K562 (cell line): ENCODE data around the gene ZFYVE26. TPM values are rescaled to one million over a fixed set of nuclear protein-coding genes. Genes with fewer than 3 reads are reported as not detected.

Experiments
- ATAC-seq: fragments of 200-7000 bp; cut with Tn5 transposase; 3 replicates; pipeline ENCODE4 v1.9.1; 2020; ENCODE audit warnings: moderate library complexity
- BruUV-seq: library from RNA; stranded (reverse); fragments of 400-500 nt; replicated peaks from 2 replicates; lab custom pipeline; 2021; lab: Mats Ljungman, UMichigan
- CTCF ChIA-PET: fragments of 300-600 bp; formaldehyde crosslinking; extraction: SDS; loops from one replicate; lab custom pipeline; 2021; ENCODE audit warnings: low intra/inter-chr PET ratio; lab: Yijun Ruan, JAX
- POLR2A ChIA-PET: fragments of 300-600, 350-650 bp; sonication (Branson Sonifier 250); formaldehyde crosslinking; extraction: SDS; loops from one replicate; lab custom pipeline; 2021; ENCODE audit warnings: antibody characterized with exemption, inconsistent platforms; lab: Yijun Ruan, JAX
- DNase-seq, 4 experiments: peaks; one replicate each; pipeline versions ENCODE4 v3.0.0 to v3.0.0-alpha.2; 2011 to 2018; ENCODE audit warnings: low spot score in 3 of 4, mixed read lengths in 3 of 4; ENCODE audit errors: extremely low read depth in 1 of 4
- FAIRE-seq: peaks from 2 replicates; lab custom pipeline; 2011; peaks lifted over from hg19 to GRCh38; lab: Jason Lieb, UNC
- H2AFZ ChIP-seq: 2 replicates; pipeline ENCODE4 v1.6.0; 2011; ENCODE audit warnings: low read depth, low read length, control low read depth, inconsistent platforms
- H3K27ac ChIP-seq: fragments of 200-600 bp; 3 replicates; pipeline ENCODE4 v1.8.0; 2011; ENCODE audit warnings: low read depth, mild to moderate bottlenecking, control low read depth, inconsistent platforms, low read length, moderate library complexity, mixed read lengths; ENCODE audit errors: extremely low read depth
- H3K27me3 ChIP-seq, 2 experiments: fragments of 300-600 bp in 1 of 2; 2 replicates in 1 of 2; 3 replicates in 1 of 2; pipeline versions ENCODE4 v1.6.0 to v1.8.0; 2011; ENCODE audit warnings: inconsistent platforms in 2 of 2, low read length in 2 of 2, mild to moderate bottlenecking in 1 of 2, mixed read lengths in 1 of 2, moderate library complexity in 1 of 2; ENCODE audit not compliant: control insufficient read depth in 2 of 2, insufficient read depth in 2 of 2
- H3K36me3 ChIP-seq: fragments of 300-600 bp; 3 replicates; pipeline ENCODE4 v1.8.0; 2011; ENCODE audit warnings: mild to moderate bottlenecking, low read length, inconsistent platforms; ENCODE audit not compliant: control insufficient read depth, insufficient read depth
- H3K4me1 ChIP-seq, 2 experiments: fragments of 200-600 bp in 1 of 2; replicated peaks in 1 of 2; 2 replicates in 1 of 2; 3 replicates in 1 of 2; pipeline versions ENCODE4 v1.5.1 to v1.8.0; 2011; ENCODE audit warnings: inconsistent platforms in 2 of 2, low read length in 2 of 2, mild to moderate bottlenecking in 1 of 2, mixed read lengths in 1 of 2, moderate library complexity in 1 of 2; ENCODE audit not compliant: control insufficient read depth in 2 of 2, insufficient read depth in 2 of 2
- H3K4me2 ChIP-seq: 2 replicates; pipeline ENCODE4 v1.6.1; 2011; ENCODE audit warnings: low read length, control low read depth, inconsistent platforms, mixed read lengths; ENCODE audit not compliant: insufficient read depth
- H3K4me3 ChIP-seq: fragments of 200-600 bp; sonication (generic), shearing (Covaris generic); 2 replicates; pipeline ENCODE4 v1.5.1; 2016; ENCODE audit warnings: control low read depth, inconsistent platforms
- H3K79me2 ChIP-seq: fragments of 200-600 bp; 3 replicates; pipeline ENCODE4 v1.8.0; 2011; ENCODE audit warnings: low read length, inconsistent platforms; ENCODE audit not compliant: control insufficient read depth, insufficient read depth
- H3K9ac ChIP-seq, 2 experiments: 2 replicates each; pipeline versions ENCODE4 v1.6.0 to v1.6.1; 2011; ENCODE audit warnings: low read depth in 2 of 2, low read length in 2 of 2, control low read depth in 1 of 2, inconsistent platforms in 1 of 2, mild to moderate bottlenecking in 1 of 2, mixed read lengths in 1 of 2; ENCODE audit not compliant: insufficient read depth in 1 of 2
- H3K9me1 ChIP-seq: one replicate; pipeline ENCODE4 v1.6.0; 2011; ENCODE audit warnings: inconsistent platforms, mild to moderate bottlenecking, low read length, moderate library complexity; ENCODE audit not compliant: control insufficient read depth, insufficient read depth
- H3K9me3 ChIP-seq: replicated peaks from 2 replicates; pipeline ENCODE4 v1.5.1; 2011; ENCODE audit warnings: low read depth, low read length, inconsistent platforms; ENCODE audit not compliant: control insufficient read depth, insufficient read depth
- H4K20me1 ChIP-seq: replicated peaks from 2 replicates; pipeline ENCODE4 v1.6.1; 2011; ENCODE audit warnings: low read length, inconsistent platforms, mixed read lengths; ENCODE audit not compliant: control insufficient read depth, insufficient read depth
- ASH1L ChIP-seq: fragments of 450-650 bp; IDR thresholded peaks from 2 replicates; pipeline ENCODE4 v1.6.1; 2018; ENCODE audit warnings: borderline replicate concordance, mild to moderate bottlenecking, low read depth; ENCODE audit not compliant: partially characterized antibody
- BRCA1 ChIP-seq, 2 experiments: fragments of 450-650 bp in 1 of 2; sonication (generic) in 1 of 2; formaldehyde crosslinking in 1 of 2; IDR thresholded peaks; 2 replicates each; pipeline versions ENCODE4 v1.5.0 to v1.6.1; 2017 to 2020; ENCODE audit warnings: mild to moderate bottlenecking in 1 of 2, missing genetic modification reagents in 1 of 2
- CCAR2 ChIP-seq: fragments of 200-400 bp; formaldehyde crosslinking; IDR thresholded peaks from 2 replicates; pipeline ENCODE4 v1.6.1; 2017; ENCODE audit warnings: mild to moderate bottlenecking, low read depth, low read length
- JUNB ChIP-seq: fragments of 450-650 bp; formaldehyde crosslinking; conservative IDR thresholded peaks from 2 replicates; pipeline ENCODE4 v1.4.0; 2020; ENCODE audit warnings: mild to moderate bottlenecking
- LCOR ChIP-seq: sonication (generic); formaldehyde crosslinking; IDR thresholded peaks from 2 replicates; pipeline ENCODE4 v1.8.0; 2022; ENCODE audit warnings: mild to moderate bottlenecking, missing genetic modification reagents
- NFYB ChIP-seq: IDR thresholded peaks from 2 replicates; pipeline ENCODE4 v1.6.1; 2011; ENCODE audit warnings: mild to moderate bottlenecking, moderate library complexity; ENCODE audit not compliant: insufficient read length; ENCODE audit errors: extremely low read depth
- PML ChIP-seq: IDR thresholded peaks from 2 replicates; pipeline ENCODE4 v1.6.1; 2012; ENCODE audit warnings: low read length, inconsistent platforms
- POU5F1 ChIP-seq: fragments of 150-350 bp; IDR thresholded peaks from 2 replicates; pipeline ENCODE4 v1.6.1; 2014; ENCODE audit warnings: borderline replicate concordance, low read length, low read depth, mild to moderate bottlenecking; ENCODE audit not compliant: partially characterized antibody
- PTBP1 ChIP-seq: fragments of 200-400 bp; formaldehyde crosslinking; IDR thresholded peaks from 2 replicates; pipeline ENCODE4 v1.6.1; 2017; ENCODE audit warnings: low read depth, low read length
- SUPT5H ChIP-seq: fragments of 450-650 bp; IDR thresholded peaks from 2 replicates; pipeline ENCODE4 v1.6.1; 2016
- ZNF12 ChIP-seq: sonication (generic); formaldehyde crosslinking; IDR thresholded peaks from 2 replicates; pipeline ENCODE4 v1.4.0; 2020; ENCODE audit warnings: mild to moderate bottlenecking, missing genetic modification reagents
- WGBS: fragments of 100-300 bp; shearing (Covaris generic); methylation state at CpG from one replicate; pipeline ENCODE4 v1.1.6; 2016; ENCODE audit warnings: low coverage, mixed read lengths; ENCODE audit not compliant: insufficient coverage; ENCODE audit errors: missing lambda C conversion rate; 5-methylcytosine and 5-hydroxymethylcytosine counted together
- in situ Hi-C: fragments of 300-500 bp; cut with MboI; formaldehyde crosslinking; loops from 4 replicates; pipeline ENCODE4 v1.15.0; 2018; ENCODE audit warnings: inconsistent platforms, mixed read lengths
- intact Hi-C: fragments of 100-400 bp; cut with micrococcal nuclease; formaldehyde crosslinking; loops from 2 replicates; pipeline ENCODE4 v1.14.2; 2022
- polyA plus RNA-seq, 8 experiments: library from polyadenylated mRNA; depleted of rRNA in 4 of 8; stranded (reverse) in 5 of 8; unstranded in 3 of 8; fragments of >200 nt; fragmentation: Nextera tagmentation in 2 of 8; fragmentation: Illumina TruSeq in 1 of 8; extraction: Ambion mirVana in 2 of 8; extraction: Trizol in 1 of 8; gene quantifications; 2 replicates each; pipeline versions ENCODE4 v1.2.1 to v1.2.3, GENCODE V29; 2011 to 2014; ENCODE audit warnings: inconsistent platforms in 1 of 8, missing spikeins in 1 of 8
- total RNA-seq, 7 experiments: library from RNA; depleted of rRNA in 6 of 7; stranded (reverse); fragments of >200 nt in 6 of 7; fragmentation: Illumina TruSeq in 2 of 7; extraction: Trizol in 2 of 7; gene quantifications; 2 replicates each; pipeline versions ENCODE4 v1.2.1 to v1.2.3, GENCODE V29; 2011 to 2021; ENCODE audit warnings: low replicate concordance in 1 of 7
- TF ChIP-seq, protein P1 (sequence below): fragments of 450-650 bp; IDR thresholded peaks from 2 replicates; pipeline ENCODE4 v1.6.1; 2016; ENCODE audit warnings: mild to moderate bottlenecking, moderate library complexity

ZFYVE26 gene
- total and polyA plus RNA-seq, 9 of the 15 experiments (the other 6 are each of a cell fraction or from before 2014, with no cell fraction given) = 0.32 to 9.1 (median 5.9) TPM

- peak; percentile 10 to 26 (median 17) for DNase-seq
- Histone ChIP-seq H3K9me1 (no peaks in the 10 kb centered on the region), H3K4me3 (peak overlapping the region; percentile 66), H3K79me2 (peaks cover 23% of the 10 kb centered on the region), H3K4me2 (peak overlapping the region; percentile 92), H3K27ac (peak overlapping the region; percentile 69), H3K9ac (peak overlapping the region; percentile 65 to 77; a peak in 3 of 4 replicates), H3K36me3 (0 out of 3 replicates have a peak, but pooled peaks cover 3% of the 10 kb centered on the region), H3K4me1 (peaks cover 0 to 4% of the 10 kb centered on the region in 2 experiments; a peak in 3 of 5 replicates), H3K9me3 (no peaks in the 10 kb centered on the region; the same call in 1 of the 2 replicates), H4K20me1 (no peaks in the 10 kb centered on the region), H2AFZ (peak overlapping the region; percentile 79), H3K27me3 (no peaks in the 10 kb centered on the region)
- ChIA-PET CTCF (no interaction called here), POLR2A (interaction anchor here (0.7 kb wide), 1 partner anchor 161 kb away, joined by 3 read pairs; no protein-coding TSS in a partner anchor)
- no TSS peak for BruUV-seq
- intact Hi-C loops (no loop called here), in situ Hi-C loops (loop anchor here (25.0 kb wide), 1 partner anchor 1333 kb away; the partner anchor contains the start of gene CCDC196)
- peak; percentile 22 for ATAC-seq
- FAIRE-seq = no peak
- 15% methylated on average over 11 of the region's 13 CpGs for WGBS
- TF ChIP-seq, protein P1, sequence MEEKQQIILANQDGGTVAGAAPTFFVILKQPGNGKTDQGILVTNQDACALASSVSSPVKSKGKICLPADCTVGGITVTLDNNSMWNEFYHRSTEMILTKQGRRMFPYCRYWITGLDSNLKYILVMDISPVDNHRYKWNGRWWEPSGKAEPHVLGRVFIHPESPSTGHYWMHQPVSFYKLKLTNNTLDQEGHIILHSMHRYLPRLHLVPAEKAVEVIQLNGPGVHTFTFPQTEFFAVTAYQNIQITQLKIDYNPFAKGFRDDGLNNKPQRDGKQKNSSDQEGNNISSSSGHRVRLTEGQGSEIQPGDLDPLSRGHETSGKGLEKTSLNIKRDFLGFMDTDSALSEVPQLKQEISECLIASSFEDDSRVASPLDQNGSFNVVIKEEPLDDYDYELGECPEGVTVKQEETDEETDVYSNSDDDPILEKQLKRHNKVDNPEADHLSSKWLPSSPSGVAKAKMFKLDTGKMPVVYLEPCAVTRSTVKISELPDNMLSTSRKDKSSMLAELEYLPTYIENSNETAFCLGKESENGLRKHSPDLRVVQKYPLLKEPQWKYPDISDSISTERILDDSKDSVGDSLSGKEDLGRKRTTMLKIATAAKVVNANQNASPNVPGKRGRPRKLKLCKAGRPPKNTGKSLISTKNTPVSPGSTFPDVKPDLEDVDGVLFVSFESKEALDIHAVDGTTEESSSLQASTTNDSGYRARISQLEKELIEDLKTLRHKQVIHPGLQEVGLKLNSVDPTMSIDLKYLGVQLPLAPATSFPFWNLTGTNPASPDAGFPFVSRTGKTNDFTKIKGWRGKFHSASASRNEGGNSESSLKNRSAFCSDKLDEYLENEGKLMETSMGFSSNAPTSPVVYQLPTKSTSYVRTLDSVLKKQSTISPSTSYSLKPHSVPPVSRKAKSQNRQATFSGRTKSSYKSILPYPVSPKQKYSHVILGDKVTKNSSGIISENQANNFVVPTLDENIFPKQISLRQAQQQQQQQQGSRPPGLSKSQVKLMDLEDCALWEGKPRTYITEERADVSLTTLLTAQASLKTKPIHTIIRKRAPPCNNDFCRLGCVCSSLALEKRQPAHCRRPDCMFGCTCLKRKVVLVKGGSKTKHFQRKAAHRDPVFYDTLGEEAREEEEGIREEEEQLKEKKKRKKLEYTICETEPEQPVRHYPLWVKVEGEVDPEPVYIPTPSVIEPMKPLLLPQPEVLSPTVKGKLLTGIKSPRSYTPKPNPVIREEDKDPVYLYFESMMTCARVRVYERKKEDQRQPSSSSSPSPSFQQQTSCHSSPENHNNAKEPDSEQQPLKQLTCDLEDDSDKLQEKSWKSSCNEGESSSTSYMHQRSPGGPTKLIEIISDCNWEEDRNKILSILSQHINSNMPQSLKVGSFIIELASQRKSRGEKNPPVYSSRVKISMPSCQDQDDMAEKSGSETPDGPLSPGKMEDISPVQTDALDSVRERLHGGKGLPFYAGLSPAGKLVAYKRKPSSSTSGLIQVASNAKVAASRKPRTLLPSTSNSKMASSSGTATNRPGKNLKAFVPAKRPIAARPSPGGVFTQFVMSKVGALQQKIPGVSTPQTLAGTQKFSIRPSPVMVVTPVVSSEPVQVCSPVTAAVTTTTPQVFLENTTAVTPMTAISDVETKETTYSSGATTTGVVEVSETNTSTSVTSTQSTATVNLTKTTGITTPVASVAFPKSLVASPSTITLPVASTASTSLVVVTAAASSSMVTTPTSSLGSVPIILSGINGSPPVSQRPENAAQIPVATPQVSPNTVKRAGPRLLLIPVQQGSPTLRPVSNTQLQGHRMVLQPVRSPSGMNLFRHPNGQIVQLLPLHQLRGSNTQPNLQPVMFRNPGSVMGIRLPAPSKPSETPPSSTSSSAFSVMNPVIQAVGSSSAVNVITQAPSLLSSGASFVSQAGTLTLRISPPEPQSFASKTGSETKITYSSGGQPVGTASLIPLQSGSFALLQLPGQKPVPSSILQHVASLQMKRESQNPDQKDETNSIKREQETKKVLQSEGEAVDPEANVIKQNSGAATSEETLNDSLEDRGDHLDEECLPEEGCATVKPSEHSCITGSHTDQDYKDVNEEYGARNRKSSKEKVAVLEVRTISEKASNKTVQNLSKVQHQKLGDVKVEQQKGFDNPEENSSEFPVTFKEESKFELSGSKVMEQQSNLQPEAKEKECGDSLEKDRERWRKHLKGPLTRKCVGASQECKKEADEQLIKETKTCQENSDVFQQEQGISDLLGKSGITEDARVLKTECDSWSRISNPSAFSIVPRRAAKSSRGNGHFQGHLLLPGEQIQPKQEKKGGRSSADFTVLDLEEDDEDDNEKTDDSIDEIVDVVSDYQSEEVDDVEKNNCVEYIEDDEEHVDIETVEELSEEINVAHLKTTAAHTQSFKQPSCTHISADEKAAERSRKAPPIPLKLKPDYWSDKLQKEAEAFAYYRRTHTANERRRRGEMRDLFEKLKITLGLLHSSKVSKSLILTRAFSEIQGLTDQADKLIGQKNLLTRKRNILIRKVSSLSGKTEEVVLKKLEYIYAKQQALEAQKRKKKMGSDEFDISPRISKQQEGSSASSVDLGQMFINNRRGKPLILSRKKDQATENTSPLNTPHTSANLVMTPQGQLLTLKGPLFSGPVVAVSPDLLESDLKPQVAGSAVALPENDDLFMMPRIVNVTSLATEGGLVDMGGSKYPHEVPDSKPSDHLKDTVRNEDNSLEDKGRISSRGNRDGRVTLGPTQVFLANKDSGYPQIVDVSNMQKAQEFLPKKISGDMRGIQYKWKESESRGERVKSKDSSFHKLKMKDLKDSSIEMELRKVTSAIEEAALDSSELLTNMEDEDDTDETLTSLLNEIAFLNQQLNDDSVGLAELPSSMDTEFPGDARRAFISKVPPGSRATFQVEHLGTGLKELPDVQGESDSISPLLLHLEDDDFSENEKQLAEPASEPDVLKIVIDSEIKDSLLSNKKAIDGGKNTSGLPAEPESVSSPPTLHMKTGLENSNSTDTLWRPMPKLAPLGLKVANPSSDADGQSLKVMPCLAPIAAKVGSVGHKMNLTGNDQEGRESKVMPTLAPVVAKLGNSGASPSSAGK = peak; percentile 64
- TF ChIP-seq PML (no peak), CCAR2 (no peak), PTBP1 (no peak), SUPT5H (no peak), NFYB (no peak), ASH1L (no peak), LCOR (no peak), POU5F1 (no peak), JUNB (CRISPR knock-in tag) (no peak), ZNF12 (CRISPR knock-in tag) (no peak), BRCA1 (IDR thresholded peaks at IDR 0.05) (no peak), BRCA1 (CRISPR knock-in tag; IDR thresholded peaks at IDR 0.05) (no peak)
Observed at GRCh38 chr14:67820428-67820971, 4.1 kb upstream of the ZFYVE26 start.
